ENCODE data around the gene SLC25A19.
"Not testable (repeated sequence)": the region's sequence is repeated elsewhere in the genome, so short reads cannot be mapped to it uniquely, and the experiment has no call there.

DNA sequence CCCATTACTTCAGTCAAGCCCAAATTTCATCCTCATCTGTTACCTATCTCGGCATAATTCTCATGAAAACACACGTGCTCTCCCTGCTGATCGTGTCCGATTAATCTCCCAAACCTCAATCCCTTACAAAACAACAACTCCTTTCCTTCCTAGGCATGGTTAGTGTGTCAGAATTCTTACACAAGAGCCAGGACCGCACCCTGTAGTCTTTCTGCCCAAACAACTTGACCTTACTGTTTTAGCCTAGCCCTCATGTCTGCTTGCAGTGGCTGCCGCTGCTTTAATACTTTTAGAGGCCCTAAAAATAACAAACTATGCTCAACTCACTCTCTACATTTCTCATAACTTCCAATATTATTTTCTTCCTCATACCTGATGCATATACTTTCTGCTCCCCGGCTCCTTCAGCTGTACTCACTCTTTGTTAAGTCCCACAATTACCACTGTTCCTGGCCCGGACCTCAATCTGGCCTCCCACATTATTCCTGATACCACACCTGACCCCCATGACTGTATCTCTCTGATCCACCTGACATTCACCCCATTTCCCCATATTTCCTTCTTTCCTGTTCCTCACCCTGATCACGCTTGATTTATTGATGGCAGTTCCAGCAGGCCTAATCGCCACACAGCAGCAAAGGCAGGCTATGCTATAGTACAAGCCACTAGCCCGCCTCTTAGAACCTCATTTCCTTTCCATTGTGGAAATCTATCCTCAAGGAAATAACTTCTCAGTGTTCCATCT is 33.1 kb downstream of the SLC25A19 start:
- TF ChIP-seq TAF1, POLR2A, POLR2AphosphoS5, POU2F2 (IDR thresholded peaks at IDR 0.05; ENCODE audit: low read depth, low read length): not testable (repeated sequence)

Data from GM12891 (cell line).